K562 (cell line): ENCODE results near the gene FNBP1. TPM values are rescaled to one million over a fixed set of nuclear protein-coding genes. Genes with fewer than 3 reads are reported as not detected.

Experiments used
- CUX1 ChIP-seq: fragments of 200-800 bp; sonication (Bioruptor generic); IDR thresholded peaks from 2 replicates; pipeline ENCODE4 v1.6.1; 2016; ENCODE audit warnings: missing genetic modification characterization, missing compliant biosample characterization
- EZH2 ChIP-seq: IDR thresholded peaks from 2 replicates; pipeline ENCODE4 v1.6.1; 2012; ENCODE audit warnings: low read depth, mild to moderate bottlenecking, inconsistent platforms, low read length, borderline replicate concordance
- FOS ChIP-seq: IDR thresholded peaks from 3 replicates; pipeline ENCODE4 v1.6.1; 2011; ENCODE audit not compliant: insufficient read length; ENCODE audit errors: extremely low read depth
- MAFK ChIP-seq: IDR thresholded peaks from 2 replicates; pipeline ENCODE4 v1.6.1; 2011; ENCODE audit warnings: low read length, improper control_type of control experiment
- NR4A1 ChIP-seq, 2 experiments: fragments of 250-450 bp in 1 of 2; fragments of 450-650 bp in 1 of 2; sonication (Bioruptor Pico) in 1 of 2; IDR thresholded peaks; 2 replicates each; pipeline versions ENCODE4 v1.4.0 to v1.6.1; 2016 to 2020; ENCODE audit warnings: mild to moderate bottlenecking in 2 of 2, missing compliant biosample characterization in 1 of 2, missing genetic modification characterization in 1 of 2, moderate library complexity in 1 of 2
- polyA plus RNA-seq, 8 experiments: library from polyadenylated mRNA; depleted of rRNA in 4 of 8; stranded (reverse) in 5 of 8; unstranded in 3 of 8; fragments of >200 nt; fragmentation: Nextera tagmentation in 2 of 8; fragmentation: Illumina TruSeq in 1 of 8; extraction: Ambion mirVana in 2 of 8; extraction: Trizol in 1 of 8; gene quantifications; 2 replicates each; pipeline versions ENCODE4 v1.2.1 to v1.2.3, GENCODE V29; 2011 to 2014; ENCODE audit warnings: inconsistent platforms in 1 of 8, missing spikeins in 1 of 8
- total RNA-seq, 7 experiments: library from RNA; depleted of rRNA in 6 of 7; stranded (reverse); fragments of >200 nt in 6 of 7; fragmentation: Illumina TruSeq in 2 of 7; extraction: Trizol in 2 of 7; gene quantifications; 2 replicates each; pipeline versions ENCODE4 v1.2.1 to v1.2.3, GENCODE V29; 2011 to 2021; ENCODE audit warnings: low replicate concordance in 1 of 7

Gene FNBP1
- total and polyA plus RNA-seq, 9 of the 15 experiments (the other 6 are each of a cell fraction or from before 2014, with no cell fraction given) = 1.8 to 14.9 (median 7.6) TPM

DNA sequence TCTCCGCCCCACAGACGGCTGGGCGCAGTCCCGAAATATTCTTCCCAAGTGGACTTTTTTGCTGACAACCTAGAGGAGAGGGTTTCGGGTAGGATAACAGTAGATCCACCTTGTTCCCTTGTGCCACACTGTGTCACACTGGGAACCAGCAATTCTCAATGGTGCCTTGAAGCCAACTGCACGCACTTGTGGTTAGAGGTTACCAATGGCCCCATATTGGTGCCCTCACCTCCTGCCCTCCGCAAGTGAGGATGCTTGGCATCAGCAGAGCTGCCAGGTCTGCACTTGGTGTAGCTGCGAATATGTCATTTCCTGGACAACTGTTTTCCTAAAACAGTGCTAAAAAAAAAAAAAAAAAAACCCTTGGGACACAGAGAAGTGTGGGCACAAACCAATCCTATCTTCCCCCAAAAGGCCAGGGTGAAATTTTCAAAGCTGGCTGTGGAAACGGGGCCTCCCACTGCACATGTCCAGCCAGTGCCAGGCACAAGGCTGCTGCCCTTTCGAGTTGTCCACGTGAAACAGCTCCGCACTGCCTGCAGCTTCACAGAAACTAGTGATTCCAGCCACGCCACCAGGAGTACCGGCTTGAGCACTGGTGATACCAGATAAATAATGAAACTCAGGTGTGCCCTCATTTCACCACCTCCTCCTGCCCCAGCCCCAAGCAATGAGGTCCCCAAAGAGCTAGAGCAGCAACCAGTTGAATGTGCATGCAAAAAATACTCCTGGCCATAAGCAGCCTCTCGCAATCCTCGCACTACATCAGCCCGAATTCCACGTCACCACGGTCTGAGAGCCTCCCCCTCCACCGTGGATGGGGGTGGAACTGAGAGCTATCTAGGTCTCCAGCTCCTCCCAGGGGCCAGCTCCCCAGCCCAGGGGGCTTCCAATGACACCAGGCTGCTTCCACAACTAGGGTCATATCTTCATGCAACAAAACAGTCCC lies 156.5 kb downstream of the FNBP1 start (continued):
- TF ChIP-seq CUX1 (CRISPR knock-in tag) = no peak
- no peak for TF ChIP-seq FOS
- TF ChIP-seq MAFK = 0 out of 2 replicates have a peak, but pooled peaks have one; percentile 30
- peak; percentile 85; the same call in 1 of the 2 replicates for TF ChIP-seq NR4A1 (CRISPR knock-in tag; IDR thresholded peaks at IDR 0.05)
- TF ChIP-seq NR4A1 (tag; IDR thresholded peaks at IDR 0.05) = no peak
- TF ChIP-seq EZH2 = no peak
